BLaER1 (cell line): ENCODE measurements around the gene AGA.

Experiments used
- H3K27ac ChIP-seq: shearing (Covaris generic); formaldehyde crosslinking; 2 replicates; pipeline ENCODE4 v1.8.1; 2022
- H3K27me3 ChIP-seq: shearing (Covaris generic); formaldehyde crosslinking; 2 replicates; pipeline ENCODE4 v1.8.1; 2022
- H3K36me3 ChIP-seq: shearing (Covaris generic); formaldehyde crosslinking; 2 replicates; pipeline ENCODE4 v1.8.1; 2022
- H3K4me1 ChIP-seq: shearing (Covaris generic); formaldehyde crosslinking; 2 replicates; pipeline ENCODE4 v1.8.1; 2022
- H3K4me2 ChIP-seq: shearing (Covaris generic); formaldehyde crosslinking; 2 replicates; pipeline ENCODE4 v1.8.1; 2022
- H3K4me3 ChIP-seq: shearing (Covaris generic); formaldehyde crosslinking; 2 replicates; pipeline ENCODE4 v1.8.1; 2022
- H3K9ac ChIP-seq: shearing (Covaris generic); formaldehyde crosslinking; 2 replicates; pipeline ENCODE4 v1.8.1; 2022
- H3K9me3 ChIP-seq: shearing (Covaris generic); formaldehyde crosslinking; 2 replicates; pipeline ENCODE4 v1.8.1; 2022
- H4K20me1 ChIP-seq: shearing (Covaris generic); formaldehyde crosslinking; 2 replicates; pipeline ENCODE4 v1.8.1; 2022
- Cebpa-rat ChIP-seq: shearing (Covaris generic); IDR thresholded peaks from 2 replicates; pipeline ENCODE4 v1.8.1; 2022

AGA gene

GRCh38 chr4:177413076-177413475, 29.2 kb downstream of the AGA start:
- H3K4me2 ChIP-seq, result no peak overlapping the region
- no peak for TF ChIP-seq Cebpa-rat
- H3K27me3 ChIP-seq, result no peaks in the 10 kb centered on the region
- H3K9me3 ChIP-seq, result peaks cover 13% of the 10 kb centered on the region; the same call in 1 of the 2 replicates
- H3K36me3 ChIP-seq, result no peaks in the 10 kb centered on the region
- H3K4me1 ChIP-seq, result no peaks in the 10 kb centered on the region
- H3K9ac ChIP-seq, result no peak overlapping the region
- H3K4me3 ChIP-seq, result no peak overlapping the region
- no peaks in the 10 kb centered on the region for H4K20me1 ChIP-seq
- no peak overlapping the region for H3K27ac ChIP-seq

DNA sequence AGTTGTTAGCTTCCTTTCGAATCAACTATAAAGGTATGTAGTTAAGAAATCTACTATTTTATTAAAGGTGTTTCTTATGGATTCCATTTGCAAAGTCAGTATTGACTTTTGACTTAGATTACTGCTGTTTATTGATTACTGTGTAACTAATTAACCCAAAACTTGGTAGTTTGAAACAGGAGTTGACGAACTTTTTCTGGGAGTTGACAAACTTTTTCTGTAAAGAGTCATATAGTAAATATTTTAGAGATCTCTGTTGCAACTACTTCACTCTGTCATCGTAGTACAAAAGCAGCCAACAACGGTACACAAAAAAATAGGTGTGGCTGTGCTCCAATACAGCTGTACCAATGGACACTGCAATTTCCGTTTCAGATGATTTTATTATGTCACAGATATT, 30.2 kb downstream of the AGA start:
- H3K4me3 ChIP-seq, result no peak overlapping the region
- H3K4me2 ChIP-seq, result no peak overlapping the region
- peaks cover 13% of the 10 kb centered on the region; the same call in 1 of the 2 replicates for H3K9me3 ChIP-seq
- H3K36me3 ChIP-seq, result no peaks in the 10 kb centered on the region
- no peak overlapping the region for H3K9ac ChIP-seq
- TF ChIP-seq Cebpa-rat, result no peak
- H3K27me3 ChIP-seq, result no peaks in the 10 kb centered on the region
- no peaks in the 10 kb centered on the region for H3K4me1 ChIP-seq
- H3K27ac ChIP-seq, result no peak overlapping the region
- no peaks in the 10 kb centered on the region for H4K20me1 ChIP-seq

- Histone ChIP-seq H3K4me3 (no peak overlapping the region), H3K4me2 (no peak overlapping the region)
These were observed 31.7 kb downstream of the AGA start for GRCh38 chr4:177410566-177410965.

GRCh38 chr4:177408023-177408422, 34.2 kb downstream of the AGA start:
- Histone ChIP-seq H3K9me3 (no peaks in the 10 kb centered on the region), H3K27me3 (no peaks in the 10 kb centered on the region), H3K27ac (no peak overlapping the region), H3K4me2 (no peak overlapping the region), H3K4me1 (no peaks in the 10 kb centered on the region), H3K9ac (no peak overlapping the region), H3K36me3 (no peaks in the 10 kb centered on the region), H4K20me1 (no peaks in the 10 kb centered on the region), H3K4me3 (no peak overlapping the region)
- no peak for TF ChIP-seq Cebpa-rat

More at GRCh38 chr4:177410566-177410965, 31.7 kb downstream of the AGA start:
- Histone ChIP-seq H3K27ac (no peak overlapping the region), H3K9me3 (0 out of 2 replicates have a peak, but pooled peaks cover 2% of the 10 kb centered on the region), H4K20me1 (no peaks in the 10 kb centered on the region), H3K9ac (no peak overlapping the region), H3K36me3 (no peaks in the 10 kb centered on the region), H3K4me1 (no peaks in the 10 kb centered on the region), H3K27me3 (no peaks in the 10 kb centered on the region)
- no peak for TF ChIP-seq Cebpa-rat

DNA sequence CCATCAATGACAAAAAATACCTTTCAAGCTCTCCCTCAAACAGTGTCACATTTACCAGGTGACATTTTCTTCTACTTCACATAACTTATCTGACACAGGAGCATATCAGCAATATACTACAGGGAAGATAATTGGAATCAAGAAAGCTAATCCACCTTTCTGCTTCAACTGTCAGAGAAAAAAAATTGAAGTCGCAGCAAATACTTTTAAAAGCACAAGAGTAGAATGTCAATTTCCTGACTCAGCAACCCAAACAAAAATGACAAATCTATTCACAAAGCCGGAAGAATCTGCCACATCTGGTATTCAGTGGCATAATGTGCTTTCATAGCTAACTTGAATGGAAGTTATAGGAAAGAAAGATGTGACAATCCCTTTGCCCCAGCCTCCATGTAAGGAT, 36.7 kb downstream of the AGA start:
- no peak overlapping the region for H3K9ac ChIP-seq
- no peaks in the 10 kb centered on the region for H3K36me3 ChIP-seq
- H3K4me3 ChIP-seq, result no peak overlapping the region
- H3K4me1 ChIP-seq, result peaks cover 11% of the 10 kb centered on the region
- no peak for TF ChIP-seq Cebpa-rat
- no peaks in the 10 kb centered on the region for H3K27me3 ChIP-seq
- H3K9me3 ChIP-seq, result no peaks in the 10 kb centered on the region
- no peaks in the 10 kb centered on the region for H4K20me1 ChIP-seq
- no peak overlapping the region for H3K27ac ChIP-seq
- H3K4me2 ChIP-seq, result no peak overlapping the region

- Histone ChIP-seq H3K4me3 (no peak overlapping the region), H3K4me1 (peaks cover 11% of the 10 kb centered on the region), H3K27ac (no peak overlapping the region), H3K36me3 (no peaks in the 10 kb centered on the region), H3K27me3 (no peaks in the 10 kb centered on the region), H4K20me1 (no peaks in the 10 kb centered on the region), H3K4me2 (no peak overlapping the region), H3K9me3 (no peaks in the 10 kb centered on the region), H3K9ac (no peak overlapping the region)
- TF ChIP-seq Cebpa-rat, result no peak
These were observed 37.3 kb downstream of the AGA start for GRCh38 chr4:177404986-177405385.

- Histone ChIP-seq H3K27ac (no peak overlapping the region), H3K4me2 (no peak overlapping the region), H3K27me3 (no peaks in the 10 kb centered on the region), H3K4me3 (no peak overlapping the region), H3K36me3 (no peaks in the 10 kb centered on the region), H3K9ac (no peak overlapping the region), H3K4me1 (peaks cover 11% of the 10 kb centered on the region), H3K9me3 (no peaks in the 10 kb centered on the region), H4K20me1 (no peaks in the 10 kb centered on the region)
- no peak for TF ChIP-seq Cebpa-rat
These were observed 37.9 kb downstream of the AGA start for GRCh38 chr4:177404342-177404741.

DNA sequence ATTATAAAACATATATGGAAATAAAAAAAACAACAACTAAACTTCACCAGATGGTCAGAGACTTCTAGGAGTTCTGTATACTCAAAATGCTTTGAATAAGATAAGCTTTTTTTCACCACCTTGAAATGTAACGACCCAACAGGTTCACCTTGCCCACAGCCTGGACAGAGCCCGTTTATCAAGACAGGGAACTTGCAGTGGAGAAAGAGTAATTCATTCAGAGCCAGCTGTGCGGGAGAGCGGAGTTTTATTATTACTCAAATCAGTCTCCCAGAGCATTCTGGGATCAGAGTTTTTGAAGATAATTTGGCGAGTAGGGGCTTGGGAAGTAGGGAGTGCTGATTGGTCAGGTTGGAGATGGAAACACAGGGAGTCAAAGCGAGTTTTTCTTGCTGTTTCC, 38.5 kb downstream of the AGA start:
- Histone ChIP-seq H4K20me1 (no peaks in the 10 kb centered on the region), H3K4me3 (no peak overlapping the region), H3K9me3 (no peaks in the 10 kb centered on the region), H3K9ac (no peak overlapping the region), H3K36me3 (no peaks in the 10 kb centered on the region), H3K27ac (no peak overlapping the region), H3K27me3 (no peaks in the 10 kb centered on the region), H3K4me1 (peaks cover 11% of the 10 kb centered on the region), H3K4me2 (no peak overlapping the region)
- TF ChIP-seq Cebpa-rat, result no peak

DNA sequence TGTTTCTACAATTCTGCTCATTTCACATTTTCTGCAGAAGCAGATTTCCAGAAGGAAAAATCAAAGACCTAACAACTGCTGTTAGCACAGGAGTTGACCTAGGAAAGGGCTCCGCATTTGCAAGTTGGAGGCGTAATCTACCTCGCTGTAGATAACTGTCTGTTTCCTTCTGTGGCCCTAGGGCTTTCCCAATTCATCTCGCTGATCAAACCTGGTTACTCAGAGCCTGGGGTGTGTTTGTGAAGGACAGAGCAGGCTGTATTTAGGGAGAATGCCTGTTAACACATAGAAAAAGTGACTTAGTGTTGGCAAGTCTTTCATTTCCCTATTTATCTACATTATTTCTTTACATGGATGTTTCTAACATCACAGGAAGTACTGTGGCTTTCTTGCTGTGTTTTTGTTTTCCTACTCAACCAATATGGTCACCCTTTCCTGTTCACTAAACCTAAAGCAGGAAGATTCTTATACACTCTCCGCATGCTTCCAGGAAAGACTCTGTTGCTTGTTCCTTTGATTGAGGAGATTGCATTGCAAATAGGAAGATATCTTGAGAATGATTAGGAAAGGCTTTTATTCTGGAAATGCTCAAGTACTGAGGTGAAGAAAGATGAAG, 40.5 kb downstream of the AGA start:
- H4K20me1 ChIP-seq, result no peaks in the 10 kb centered on the region
- H3K4me1 ChIP-seq, result peaks cover 11% of the 10 kb centered on the region
- no peaks in the 10 kb centered on the region for H3K36me3 ChIP-seq
- no peaks in the 10 kb centered on the region for H3K27me3 ChIP-seq
- peak overlapping the region; percentile 40 for H3K4me2 ChIP-seq
- H3K9ac ChIP-seq, result no peak overlapping the region
- no peaks in the 10 kb centered on the region for H3K9me3 ChIP-seq
- no peak overlapping the region for H3K27ac ChIP-seq
- TF ChIP-seq Cebpa-rat, result no peak
- H3K4me3 ChIP-seq, result no peak overlapping the region

GRCh38 chr4:177400030-177400429, 42.2 kb downstream of the AGA start:
- Histone ChIP-seq H3K4me3 (no peak overlapping the region), H3K4me1 (peaks cover 11% of the 10 kb centered on the region), H3K36me3 (no peaks in the 10 kb centered on the region), H3K9ac (no peak overlapping the region), H3K27ac (no peak overlapping the region), H3K27me3 (no peaks in the 10 kb centered on the region), H3K9me3 (no peaks in the 10 kb centered on the region), H4K20me1 (no peaks in the 10 kb centered on the region), H3K4me2 (no peak overlapping the region)
- TF ChIP-seq Cebpa-rat, result no peak

GRCh38 chr4:177396352-177396751, 45.9 kb downstream of the AGA start:
- Histone ChIP-seq H3K27ac (no peak overlapping the region), H3K36me3 (no peaks in the 10 kb centered on the region), H3K4me3 (no peak overlapping the region), H4K20me1 (no peaks in the 10 kb centered on the region), H3K27me3 (no peaks in the 10 kb centered on the region), H3K4me1 (peaks cover under 1% of the 10 kb centered on the region; the same call in 1 of the 2 replicates), H3K9ac (no peak overlapping the region), H3K9me3 (no peaks in the 10 kb centered on the region), H3K4me2 (no peak overlapping the region)
- no peak for TF ChIP-seq Cebpa-rat
